Upper lobe of left lung (tissue), 4 donors: ENCODE measurements around the gene PMF1.
A peak's percentile ranks its signal among the peaks of the same experiment; 100 is the strongest.

Experiments
- EP300 ChIP-seq, 4 donors: sonication (generic); formaldehyde crosslinking; IDR thresholded peaks; one replicate each; pipeline ENCODE4 v1.5.1; 2017; ENCODE audit warnings: antibody characterized with exemption in 4 of 4, control low read depth in 2 of 4
- TF ChIP-seq, protein P1 (sequence below), 6 experiments: fragments of 450-650 bp in 4 of 6; fragments of 200-600 bp in 2 of 6; sonication (generic) in 2 of 6; IDR thresholded peaks; one replicate each; pipeline ENCODE4 v1.5.1; 2016 to 2019; ENCODE audit warnings: antibody characterized with exemption in 6 of 6

DNA sequence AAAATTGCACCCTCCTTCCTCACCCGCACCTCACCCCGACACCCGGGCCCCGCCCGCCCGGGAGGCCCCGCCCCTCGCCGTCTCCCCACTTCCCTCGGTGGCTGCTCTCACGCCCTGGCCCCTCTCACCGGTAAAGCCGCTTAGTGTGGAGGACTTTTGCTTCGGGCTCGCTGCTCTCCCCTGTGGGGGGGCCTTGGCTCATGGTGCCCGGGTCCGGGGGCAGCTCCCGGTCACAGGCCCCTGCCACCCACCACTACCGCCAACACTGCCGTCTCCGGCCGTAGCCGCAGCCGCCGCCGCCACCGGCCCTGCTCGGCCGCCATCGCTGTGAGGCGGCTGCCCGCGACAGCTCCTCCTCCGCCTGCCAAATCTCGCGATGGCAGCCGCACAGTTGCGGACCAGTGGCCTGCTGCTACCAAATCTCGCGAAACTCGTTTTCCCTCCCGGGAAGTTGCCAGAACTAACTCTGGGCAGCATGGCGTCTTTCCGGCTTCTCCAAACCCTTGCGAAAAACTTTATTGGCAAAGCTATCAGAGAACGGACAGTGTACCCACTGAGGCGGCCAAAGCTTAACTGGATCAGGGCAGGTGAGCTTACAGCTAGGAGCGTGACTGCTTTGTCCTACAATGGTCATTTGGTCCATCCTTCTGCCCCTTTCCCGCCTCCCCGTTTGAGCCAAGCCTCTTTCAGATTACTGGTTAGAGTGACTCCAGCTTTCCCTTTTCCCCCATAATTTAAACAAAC is 69.8 kb downstream of the PMF1 start, which contains the start of gene SMG5:
- TF ChIP-seq, protein P1, sequence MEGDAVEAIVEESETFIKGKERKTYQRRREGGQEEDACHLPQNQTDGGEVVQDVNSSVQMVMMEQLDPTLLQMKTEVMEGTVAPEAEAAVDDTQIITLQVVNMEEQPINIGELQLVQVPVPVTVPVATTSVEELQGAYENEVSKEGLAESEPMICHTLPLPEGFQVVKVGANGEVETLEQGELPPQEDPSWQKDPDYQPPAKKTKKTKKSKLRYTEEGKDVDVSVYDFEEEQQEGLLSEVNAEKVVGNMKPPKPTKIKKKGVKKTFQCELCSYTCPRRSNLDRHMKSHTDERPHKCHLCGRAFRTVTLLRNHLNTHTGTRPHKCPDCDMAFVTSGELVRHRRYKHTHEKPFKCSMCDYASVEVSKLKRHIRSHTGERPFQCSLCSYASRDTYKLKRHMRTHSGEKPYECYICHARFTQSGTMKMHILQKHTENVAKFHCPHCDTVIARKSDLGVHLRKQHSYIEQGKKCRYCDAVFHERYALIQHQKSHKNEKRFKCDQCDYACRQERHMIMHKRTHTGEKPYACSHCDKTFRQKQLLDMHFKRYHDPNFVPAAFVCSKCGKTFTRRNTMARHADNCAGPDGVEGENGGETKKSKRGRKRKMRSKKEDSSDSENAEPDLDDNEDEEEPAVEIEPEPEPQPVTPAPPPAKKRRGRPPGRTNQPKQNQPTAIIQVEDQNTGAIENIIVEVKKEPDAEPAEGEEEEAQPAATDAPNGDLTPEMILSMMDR (IDR thresholded peaks at IDR 0.05), result peak in 1 of 6 experiments; percentile 16
- no peak for TF ChIP-seq EP300 (IDR thresholded peaks at IDR 0.05)
